ENCODE measurements around the gene LIPC. TPM values are rescaled to one million over a fixed set of nuclear protein-coding genes. Genes with fewer than 3 reads are reported as not detected.

LIPC gene
- total RNA-seq, 1 experiment from 2014 or later = not detected

- H3K4me1 ChIP-seq (ENCODE audit: control insufficient read depth in 1 of 2, insufficient read depth in 2 of 2, low read length in 2 of 2) = no peaks in the 10 kb centered on the region
- H3K4me2 ChIP-seq (ENCODE audit: low read length) = no peak overlapping the region
- no peak overlapping the region for H3K27ac ChIP-seq (ENCODE audit: low read depth, low read length)
- H3K4me3 ChIP-seq (replicated peaks in 1 of 2; ENCODE audit: low read depth in 1 of 2, low read length in 2 of 2) = no peak overlapping the region
- H3K9me3 ChIP-seq (ENCODE audit: control insufficient read depth in 1 of 2, insufficient read depth in 1 of 2, low read depth in 1 of 2, low read length in 2 of 2) = no peaks in the 10 kb centered on the region
- DNase-seq (ENCODE audit: low read depth, low spot score) (no peak), ATAC-seq (no peak)
- no peaks in the 10 kb centered on the region for H3K36me3 ChIP-seq (ENCODE audit: control insufficient read depth in 1 of 2, insufficient read depth in 2 of 2, low read length in 2 of 2)
- BruUV-seq (replicated peaks) = no TSS peak
- no peaks in the 10 kb centered on the region for H3K27me3 ChIP-seq (ENCODE audit: insufficient read depth, low read length)
- intact Hi-C loops (cut with micrococcal nuclease) = no loop called here
- TF ChIP-seq, protein P1, sequence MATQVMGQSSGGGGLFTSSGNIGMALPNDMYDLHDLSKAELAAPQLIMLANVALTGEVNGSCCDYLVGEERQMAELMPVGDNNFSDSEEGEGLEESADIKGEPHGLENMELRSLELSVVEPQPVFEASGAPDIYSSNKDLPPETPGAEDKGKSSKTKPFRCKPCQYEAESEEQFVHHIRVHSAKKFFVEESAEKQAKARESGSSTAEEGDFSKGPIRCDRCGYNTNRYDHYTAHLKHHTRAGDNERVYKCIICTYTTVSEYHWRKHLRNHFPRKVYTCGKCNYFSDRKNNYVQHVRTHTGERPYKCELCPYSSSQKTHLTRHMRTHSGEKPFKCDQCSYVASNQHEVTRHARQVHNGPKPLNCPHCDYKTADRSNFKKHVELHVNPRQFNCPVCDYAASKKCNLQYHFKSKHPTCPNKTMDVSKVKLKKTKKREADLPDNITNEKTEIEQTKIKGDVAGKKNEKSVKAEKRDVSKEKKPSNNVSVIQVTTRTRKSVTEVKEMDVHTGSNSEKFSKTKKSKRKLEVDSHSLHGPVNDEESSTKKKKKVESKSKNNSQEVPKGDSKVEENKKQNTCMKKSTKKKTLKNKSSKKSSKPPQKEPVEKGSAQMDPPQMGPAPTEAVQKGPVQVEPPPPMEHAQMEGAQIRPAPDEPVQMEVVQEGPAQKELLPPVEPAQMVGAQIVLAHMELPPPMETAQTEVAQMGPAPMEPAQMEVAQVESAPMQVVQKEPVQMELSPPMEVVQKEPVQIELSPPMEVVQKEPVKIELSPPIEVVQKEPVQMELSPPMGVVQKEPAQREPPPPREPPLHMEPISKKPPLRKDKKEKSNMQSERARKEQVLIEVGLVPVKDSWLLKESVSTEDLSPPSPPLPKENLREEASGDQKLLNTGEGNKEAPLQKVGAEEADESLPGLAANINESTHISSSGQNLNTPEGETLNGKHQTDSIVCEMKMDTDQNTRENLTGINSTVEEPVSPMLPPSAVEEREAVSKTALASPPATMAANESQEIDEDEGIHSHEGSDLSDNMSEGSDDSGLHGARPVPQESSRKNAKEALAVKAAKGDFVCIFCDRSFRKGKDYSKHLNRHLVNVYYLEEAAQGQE (IDR thresholded peaks at IDR 0.05; ENCODE audit: low read depth) = no peak
- TF ChIP-seq EGR1 (IDR thresholded peaks at IDR 0.05; ENCODE audit: low read depth) = no peak
- no peak for TF ChIP-seq POLR2AphosphoS5 (IDR thresholded peaks at IDR 0.05; ENCODE audit: low read depth, low read length)
- TF ChIP-seq, protein P2, sequence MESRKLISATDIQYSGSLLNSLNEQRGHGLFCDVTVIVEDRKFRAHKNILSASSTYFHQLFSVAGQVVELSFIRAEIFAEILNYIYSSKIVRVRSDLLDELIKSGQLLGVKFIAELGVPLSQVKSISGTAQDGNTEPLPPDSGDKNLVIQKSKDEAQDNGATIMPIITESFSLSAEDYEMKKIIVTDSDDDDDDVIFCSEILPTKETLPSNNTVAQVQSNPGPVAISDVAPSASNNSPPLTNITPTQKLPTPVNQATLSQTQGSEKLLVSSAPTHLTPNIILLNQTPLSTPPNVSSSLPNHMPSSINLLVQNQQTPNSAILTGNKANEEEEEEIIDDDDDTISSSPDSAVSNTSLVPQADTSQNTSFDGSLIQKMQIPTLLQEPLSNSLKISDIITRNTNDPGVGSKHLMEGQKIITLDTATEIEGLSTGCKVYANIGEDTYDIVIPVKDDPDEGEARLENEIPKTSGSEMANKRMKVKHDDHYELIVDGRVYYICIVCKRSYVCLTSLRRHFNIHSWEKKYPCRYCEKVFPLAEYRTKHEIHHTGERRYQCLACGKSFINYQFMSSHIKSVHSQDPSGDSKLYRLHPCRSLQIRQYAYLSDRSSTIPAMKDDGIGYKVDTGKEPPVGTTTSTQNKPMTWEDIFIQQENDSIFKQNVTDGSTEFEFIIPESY (IDR thresholded peaks at IDR 0.05; ENCODE audit: extremely low read depth, insufficient replicate concordance, low read length) = no peak
- TF ChIP-seq CEBPB (IDR thresholded peaks at IDR 0.05; ENCODE audit: low read depth) = no peak
- no peak for TF ChIP-seq SIN3A (IDR thresholded peaks at IDR 0.05; ENCODE audit: low read depth)
- no peak for TF ChIP-seq ZNF274 (IDR thresholded peaks at IDR 0.05; ENCODE audit: low read depth, low read length)
- no peak for TF ChIP-seq SRF (IDR thresholded peaks at IDR 0.05; ENCODE audit: low read depth)
- ChIA-PET POLR2A (no interaction called here), CTCF (no interaction called here), RAD21 (ENCODE audit: low non-redundant PET in 1 of 2, low total read pairs in 2 of 2, uncharacterized antibody in 2 of 2, unreplicated experiment in 2 of 2) (no interaction called here)
- H2AFZ ChIP-seq (ENCODE audit: low read depth, low read length, poor library complexity, severe bottlenecking) = no peak overlapping the region
- H3K9ac ChIP-seq (ENCODE audit: low read length) = no peak overlapping the region
- no peaks in the 10 kb centered on the region for H4K20me1 ChIP-seq (ENCODE audit: insufficient read depth)
- no peaks in the 10 kb centered on the region for H3K9me2 ChIP-seq (ENCODE audit: insufficient read depth)
- H3K79me2 ChIP-seq (ENCODE audit: insufficient read depth, low read length) = no peaks in the 10 kb centered on the region
These were observed 174.8 kb downstream of the LIPC start for GRCh38 chr15:58606577-58607080.
